SK-N-SH (cell line): ENCODE data around the gene SYNM. TPM values are rescaled to one million over a fixed set of nuclear protein-coding genes. Genes with fewer than 3 reads are reported as not detected.

Experiments used
- CTCF ChIA-PET: fragments of 300-600, 350-600 bp; formaldehyde crosslinking; extraction: SDS; loops from one replicate; lab custom pipeline; 2021; lab: Yijun Ruan, JAX
- POLR2A ChIA-PET: fragments of 350-600 bp; sonication (Branson Sonifier 250); formaldehyde crosslinking; extraction: SDS; loops from one replicate; lab custom pipeline; 2020; ENCODE audit warnings: antibody characterized with exemption, inconsistent platforms; lab: Yijun Ruan, JAX
- DNase-seq: peaks from one replicate; pipeline ENCODE4 v3.0.0; 2012
- H2AFZ ChIP-seq: fragments of 200-600 bp; sonication (generic); 2 replicates; pipeline ENCODE4 v1.8.1; 2016; ENCODE audit warnings: antibody characterized with exemption, mild to moderate bottlenecking, low read depth
- H3F3A ChIP-seq: fragments of 200-600 bp; sonication (generic); replicated peaks from 2 replicates; pipeline ENCODE3; 2016; ENCODE audit warnings: antibody characterized with exemption, mild to moderate bottlenecking; ENCODE audit not compliant: insufficient read depth
- H3K27ac ChIP-seq, 2 experiments: fragments of 200-500 bp in 1 of 2; fragments of 200-600 bp in 1 of 2; sonication (Bioruptor generic) in 1 of 2; sonication (generic), shearing (Covaris generic) in 1 of 2; 2 replicates each; pipeline versions ENCODE4 v1.5.1 to v1.6.1; 2014 to 2016; ENCODE audit warnings: low read depth in 2 of 2, inconsistent platforms in 1 of 2, low read length in 1 of 2, mild to moderate bottlenecking in 1 of 2, mixed read lengths in 1 of 2
- H3K27me3 ChIP-seq: fragments of 200-600 bp; sonication (generic), shearing (Covaris generic); 2 replicates; pipeline ENCODE4 v1.6.1; 2016; ENCODE audit warnings: mixed run types; ENCODE audit not compliant: insufficient read depth
- H3K36me3 ChIP-seq, 2 experiments: fragments of 200-500 bp in 1 of 2; fragments of 200-600 bp in 1 of 2; sonication (Bioruptor generic) in 1 of 2; sonication (generic) in 1 of 2; replicated peaks in 1 of 2; 2 replicates each; pipeline versions ENCODE3 to v1.5.1; 2014 to 2016; ENCODE audit warnings: low read length in 1 of 2, mild to moderate bottlenecking in 1 of 2; ENCODE audit not compliant: insufficient read depth in 2 of 2, control insufficient read depth in 1 of 2
- H3K4me1 ChIP-seq, 2 experiments: fragments of 200-500 bp in 1 of 2; fragments of 200-600 bp in 1 of 2; sonication (Bioruptor generic) in 1 of 2; sonication (generic), shearing (Covaris generic) in 1 of 2; 2 replicates each; pipeline versions ENCODE4 v1.5.1 to v1.6.1; 2014 to 2016; ENCODE audit warnings: low read depth in 1 of 2, low read length in 1 of 2, mixed run types in 1 of 2; ENCODE audit not compliant: insufficient read depth in 2 of 2, control insufficient read depth in 1 of 2
- H3K4me2 ChIP-seq: fragments of 200-600 bp; sonication (generic), shearing (Covaris generic); 2 replicates; pipeline ENCODE4 v1.6.1; 2017; ENCODE audit warnings: mixed run types
- H3K4me3 ChIP-seq, 2 experiments: fragments of 200-500 bp in 1 of 2; fragments of 200-600 bp in 1 of 2; sonication (Bioruptor generic) in 1 of 2; sonication (generic), shearing (Covaris generic) in 1 of 2; 2 replicates each; pipeline versions ENCODE4 v1.5.1 to v1.8.1; 2014 to 2016; ENCODE audit warnings: low read depth in 2 of 2, inconsistent platforms in 1 of 2, low read length in 1 of 2, mild to moderate bottlenecking in 1 of 2, mixed read lengths in 1 of 2, moderate library complexity in 1 of 2
- H3K79me2 ChIP-seq: fragments of 200-600 bp; sonication (generic); 2 replicates; pipeline ENCODE4 v1.8.1; 2017; ENCODE audit warnings: mild to moderate bottlenecking; ENCODE audit not compliant: insufficient read depth
- H3K9ac ChIP-seq: fragments of 200-600 bp; sonication (generic); 2 replicates; pipeline ENCODE4 v1.6.1; 2017; ENCODE audit warnings: mixed run types
- H3K9me2 ChIP-seq: fragments of 200-600 bp; sonication (generic); 2 replicates; pipeline ENCODE4 v1.6.1; 2017; ENCODE audit warnings: mixed run types
- H3K9me3 ChIP-seq: fragments of 200-600 bp; sonication (generic); 2 replicates; pipeline ENCODE4 v1.6.1; 2017; ENCODE audit warnings: mixed run types, mild to moderate bottlenecking, moderate library complexity
- H4K20me1 ChIP-seq: fragments of 200-600 bp; sonication (generic); 2 replicates; pipeline ENCODE4 v1.6.1; 2017; ENCODE audit warnings: mild to moderate bottlenecking, mixed run types; ENCODE audit not compliant: insufficient read depth
- CHD2 ChIP-seq: fragments of 150-350 bp; IDR thresholded peaks from 2 replicates; pipeline ENCODE4 v1.6.1; 2018; ENCODE audit warnings: low read length; ENCODE audit not compliant: partially characterized antibody
- CTCF ChIP-seq: fragments of 200-600 bp; sonication (generic); IDR thresholded peaks from 2 replicates; pipeline ENCODE4 v1.6.1; 2017; ENCODE audit warnings: antibody characterized with exemption, mild to moderate bottlenecking, moderate library complexity
- ELF1 ChIP-seq: IDR thresholded peaks from 2 replicates; pipeline ENCODE4 v1.4.0; 2012
- EZH2phosphoT487 ChIP-seq: fragments of 200-600 bp; sonication (generic); IDR thresholded peaks from 2 replicates; pipeline ENCODE4 v1.6.1; 2017; ENCODE audit warnings: low read depth, mixed run types, mild to moderate bottlenecking, antibody characterized with exemption, moderate library complexity, borderline replicate concordance
- FOSL2 ChIP-seq: IDR thresholded peaks from 2 replicates; pipeline ENCODE4 v1.4.0; 2012; ENCODE audit warnings: low read depth, mild to moderate bottlenecking, moderate library complexity, borderline replicate concordance
- GABPA ChIP-seq: IDR thresholded peaks from 2 replicates; pipeline ENCODE4 v1.4.0; 2012; ENCODE audit warnings: low read depth, mild to moderate bottlenecking
- MEF2A ChIP-seq: IDR thresholded peaks from 2 replicates; pipeline ENCODE4 v1.4.0; 2012; ENCODE audit warnings: low read depth, borderline replicate concordance
- MXI1 ChIP-seq: IDR thresholded peaks from 2 replicates; pipeline ENCODE4 v1.6.1; 2012; ENCODE audit warnings: mild to moderate bottlenecking, low read depth, low read length, improper control_type of control experiment
- NFIC ChIP-seq: IDR thresholded peaks from 2 replicates; pipeline ENCODE4 v1.4.0; 2012; ENCODE audit warnings: borderline replicate concordance
- NRF1 ChIP-seq: IDR thresholded peaks from 2 replicates; pipeline ENCODE4 v1.6.1; 2012; ENCODE audit warnings: low read depth, mild to moderate bottlenecking, low read length
- PBX3 ChIP-seq: IDR thresholded peaks from 2 replicates; pipeline ENCODE4; 2012
- RCOR1 ChIP-seq: fragments of 150-350 bp; IDR thresholded peaks from 2 replicates; pipeline ENCODE4 v1.6.1; 2017; ENCODE audit warnings: antibody characterized with exemption, low read length
- RFX5 ChIP-seq: IDR thresholded peaks from 2 replicates; pipeline ENCODE4 v1.6.1; 2012; ENCODE audit warnings: mild to moderate bottlenecking, improper control_type of control experiment, low read length
- RXRA ChIP-seq: IDR thresholded peaks from 2 replicates; pipeline ENCODE4 v1.4.0; 2012; ENCODE audit warnings: low read depth, mild to moderate bottlenecking, borderline replicate concordance
- TAF1 ChIP-seq: IDR thresholded peaks from 2 replicates; pipeline ENCODE4 v1.6.1; 2012; ENCODE audit warnings: low read depth, mild to moderate bottlenecking, low read length, moderate library complexity, borderline replicate concordance
- TCF12 ChIP-seq: IDR thresholded peaks from 2 replicates; pipeline ENCODE4 v1.4.0; 2012
- TEAD4 ChIP-seq: IDR thresholded peaks from 2 replicates; pipeline ENCODE4 v1.4.0; 2012; ENCODE audit warnings: mild to moderate bottlenecking, borderline replicate concordance; ENCODE audit not compliant: insufficient read depth
- USF2 ChIP-seq: fragments of 150-350 bp; IDR thresholded peaks from 2 replicates; pipeline ENCODE4 v1.6.1; 2017; ENCODE audit warnings: antibody characterized with exemption, low read length, low read depth, borderline replicate concordance
- WGBS: methylation state at CpG from one replicate; pipeline ENCODE4 v1.1.6; 2017; ENCODE audit warnings: low lambda C conversion rate; 5-methylcytosine and 5-hydroxymethylcytosine counted together
- polyA plus RNA-seq, 3 experiments: library from polyadenylated mRNA; depleted of rRNA; stranded (reverse); fragments of >200 nt; gene quantifications; 2 replicates each; pipeline ENCODE4 v1.2.3, GENCODE V29; 2012
- TF ChIP-seq, protein P1 (sequence below): IDR thresholded peaks from 2 replicates; pipeline ENCODE4 v1.4.0; 2012; ENCODE audit warnings: low read depth, borderline replicate concordance

Gene SYNM
- polyA plus RNA-seq, 1 of the 3 experiments (the other 2 are of a cell fraction): 5.0 TPM

DNA sequence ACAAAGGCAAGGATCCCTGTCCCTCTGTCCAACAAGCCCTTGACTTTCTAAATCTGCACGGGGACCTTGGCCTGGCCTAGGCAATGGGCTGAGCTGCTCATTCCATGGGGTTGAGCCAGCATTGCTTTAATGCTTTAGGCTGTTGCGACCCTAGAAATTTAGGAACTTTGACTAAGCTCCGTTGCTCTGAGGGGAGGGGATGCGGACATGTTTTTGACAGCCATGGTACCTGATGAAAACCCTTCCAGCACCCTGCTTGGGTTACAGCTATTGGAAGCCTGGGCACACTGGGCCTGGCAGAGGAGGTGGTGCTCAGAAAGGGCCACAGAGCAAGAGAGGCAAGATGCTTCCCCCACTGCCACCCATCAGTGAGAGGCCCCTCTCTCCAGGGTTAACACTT, 37.1 kb downstream of the SYNM start (continued):
- TF ChIP-seq EZH2phosphoT487: no peak
- no peak for TF ChIP-seq NRF1
- TF ChIP-seq TEAD4: no peak
- no peak for TF ChIP-seq ELF1
- TF ChIP-seq TAF1: no peak
- no peak for TF ChIP-seq USF2

GRCh38 chr15:99142562-99142961, 37.7 kb downstream of the SYNM start:
- POLR2A ChIA-PET: no interaction called here
- DNase-seq: no peak
- H3K9ac ChIP-seq: no peak overlapping the region
- CTCF ChIA-PET: interaction anchor here (1.0 to 2.0 kb wide), 5 partner anchors 9 to 42 kb away, joined by 3 to 5 read pairs (median 3); partner anchors contain the start of gene SYNM
- TF ChIP-seq GABPA: no peak
- TF ChIP-seq FOSL2: no peak
- TF ChIP-seq TCF12: no peak
- no peak for TF ChIP-seq PBX3
- no peak for TF ChIP-seq MEF2A
- TF ChIP-seq MXI1: no peak
- TF ChIP-seq CHD2: no peak
- no peak for TF ChIP-seq CTCF
- no peak for TF ChIP-seq USF2
- TF ChIP-seq RFX5: no peak
- TF ChIP-seq, protein P1, sequence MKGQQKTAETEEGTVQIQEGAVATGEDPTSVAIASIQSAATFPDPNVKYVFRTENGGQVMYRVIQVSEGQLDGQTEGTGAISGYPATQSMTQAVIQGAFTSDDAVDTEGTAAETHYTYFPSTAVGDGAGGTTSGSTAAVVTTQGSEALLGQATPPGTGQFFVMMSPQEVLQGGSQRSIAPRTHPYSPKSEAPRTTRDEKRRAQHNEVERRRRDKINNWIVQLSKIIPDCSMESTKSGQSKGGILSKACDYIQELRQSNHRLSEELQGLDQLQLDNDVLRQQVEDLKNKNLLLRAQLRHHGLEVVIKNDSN: no peak
- no peak for TF ChIP-seq RCOR1
- no peak for TF ChIP-seq RXRA
- TF ChIP-seq NFIC: no peak
- no peaks in the 10 kb centered on the region for H3K79me2 ChIP-seq
- H3K9me3 ChIP-seq: no peaks in the 10 kb centered on the region
- no peaks in the 10 kb centered on the region for H3K9me2 ChIP-seq
- no peak overlapping the region for H3K4me2 ChIP-seq
- H3K4me3 ChIP-seq: no peak overlapping the region
- H4K20me1 ChIP-seq: no peaks in the 10 kb centered on the region
- no peaks in the 10 kb centered on the region for H3F3A ChIP-seq
- no peaks in the 10 kb centered on the region for H3K27me3 ChIP-seq
- no peaks in the 10 kb centered on the region for H3K36me3 ChIP-seq
- no peaks in the 10 kb centered on the region for H3K4me1 ChIP-seq
- 91% methylated on average over 5 of the region's 5 CpGs for WGBS
- H2AFZ ChIP-seq: no peak overlapping the region
- H3K27ac ChIP-seq: no peak overlapping the region
